GM12878 (cell line): ENCODE measurements around the gene SPDYE8. TPM values are rescaled to one million over a fixed set of nuclear protein-coding genes. Genes with fewer than 3 reads are reported as not detected.

Experiments
- polyA plus RNA-seq, 11 experiments: library from polyadenylated mRNA; depleted of rRNA in 4 of 11; unstranded in 6 of 11; stranded (reverse) in 5 of 11; fragments of >200 nt; fragmentation: Nextera tagmentation in 4 of 11; fragmentation: Illumina TruSeq in 1 of 11; extraction: Ambion mirVana in 4 of 11; extraction: Trizol in 1 of 11; gene quantifications; 1 replicate in 1 of 11; 2 replicates in 10 of 11; pipeline versions ENCODE4 v1.2.1 to v1.2.3, GENCODE V29; 2011 to 2016; ENCODE audit warnings: inconsistent platforms in 2 of 11, missing spikeins in 2 of 11, low read depth in 1 of 11
- small RNA-seq: library from RNA; depleted of rRNA; stranded (forward); fragments of <200 nt; gene quantifications from one replicate; pipeline ENCODE3, GENCODE V24; 2014
- total RNA-seq, 4 experiments: library from RNA; depleted of rRNA in 3 of 4; stranded (reverse); fragments of >200 nt in 3 of 4; fragmentation: Illumina TruSeq in 1 of 4; extraction: Trizol in 1 of 4; gene quantifications; 2 replicates each; pipeline versions ENCODE4 v1.2.1 to v1.2.3, GENCODE V29; 2013 to 2021

The SPDYE8 gene
- total and polyA plus RNA-seq, 10 of the 15 experiments (the other 5 are each of a cell fraction or from before 2014, with no cell fraction given), result 0.04 to 0.83 (median 0.35) TPM; not detected in 6

Small RNA genes within 50 kb of the gene (small RNA-seq; reads per million reads assigned to genes)
- not detected for gene RF00019

Other genes with a start within 250 kb of the SPDYE8 start
- gene TYW1B, start 201.6 kb downstream of the SPDYE8 start, total RNA-seq (2014; rRNA removed), result 5.1 and 6.0 TPM in 2 replicates
- gene TYW1B, start 201.6 kb downstream of the SPDYE8 start, total RNA-seq (2014; rRNA removed; fragmentation: Illumina TruSeq; extraction: Trizol), result 6.6 and 7.0 TPM in 2 replicates
- 4.3 TPM in 2 replicates for gene TYW1B, start 201.6 kb downstream of the SPDYE8 start, total RNA-seq (2021)
- gene TYW1B, start 201.6 kb downstream of the SPDYE8 start, polyA plus RNA-seq (2011; rRNA removed), result 5.1 and 5.6 TPM in 2 replicates
- gene TYW1B, start 201.6 kb downstream of the SPDYE8 start, polyA plus RNA-seq (2014; fragmentation: Illumina TruSeq; extraction: Trizol), result 5.5 and 5.6 TPM in 2 replicates
- gene TYW1B, start 201.6 kb downstream of the SPDYE8 start, polyA plus RNA-seq (2014; fragmentation: Nextera tagmentation; extraction: Ambion mirVana), result 1 to 10 TPM; 3.5 to 3.7 TPM
- gene TYW1B, start 201.6 kb downstream of the SPDYE8 start, polyA plus RNA-seq (2014; rRNA removed), result 3.7 and 4.0 TPM in 2 replicates
- 1 to 10 TPM; 5.6 to 6.5 TPM for gene TYW1B, start 201.6 kb downstream of the SPDYE8 start, polyA plus RNA-seq (2016; fragmentation: Nextera tagmentation; extraction: Ambion mirVana)
- 5.7 and 7.8 TPM in 2 replicates for gene POM121, start 104.7 kb downstream of the SPDYE8 start, total RNA-seq (2014; rRNA removed)
- 6.2 and 6.9 TPM in 2 replicates for gene POM121, start 104.7 kb downstream of the SPDYE8 start, total RNA-seq (2014; rRNA removed; fragmentation: Illumina TruSeq; extraction: Trizol)
- gene POM121, start 104.7 kb downstream of the SPDYE8 start, total RNA-seq (2021), result 62.7 and 65.7 TPM in 2 replicates
- 4.4 and 6.0 TPM in 2 replicates for gene POM121, start 104.7 kb downstream of the SPDYE8 start, polyA plus RNA-seq (2011; rRNA removed)
- gene POM121, start 104.7 kb downstream of the SPDYE8 start, polyA plus RNA-seq (2014; fragmentation: Illumina TruSeq; extraction: Trizol), result 26.0 and 39.7 TPM in 2 replicates
- gene POM121, start 104.7 kb downstream of the SPDYE8 start, polyA plus RNA-seq (2014; fragmentation: Nextera tagmentation; extraction: Ambion mirVana), result 1 to 10 TPM; 2.4 to 3.7 TPM
- gene POM121, start 104.7 kb downstream of the SPDYE8 start, polyA plus RNA-seq (2014; rRNA removed), result 20.4 and 26.7 TPM in 2 replicates
- gene POM121, start 104.7 kb downstream of the SPDYE8 start, polyA plus RNA-seq (2016; fragmentation: Nextera tagmentation; extraction: Ambion mirVana), result 10 to 100 TPM; 24.7 to 26.4 TPM
- gene TRIM74, start 60.3 kb downstream of the SPDYE8 start, total RNA-seq (2014; rRNA removed), result 0.11 TPM in 1 of 2 replicates, not detected in the other
- gene TRIM74, start 60.3 kb downstream of the SPDYE8 start, total RNA-seq (2014; rRNA removed; fragmentation: Illumina TruSeq; extraction: Trizol), result not detected in 2 replicates
- gene TRIM74, start 60.3 kb downstream of the SPDYE8 start, total RNA-seq (2021), result 0.31 TPM in 1 of 2 replicates, not detected in the other
- 0.10 and 0.24 TPM in 2 replicates for gene TRIM74, start 60.3 kb downstream of the SPDYE8 start, polyA plus RNA-seq (2011; rRNA removed)
- gene TRIM74, start 60.3 kb downstream of the SPDYE8 start, polyA plus RNA-seq (2014; fragmentation: Illumina TruSeq; extraction: Trizol), result not detected in 2 replicates
- not detected for gene TRIM74, start 60.3 kb downstream of the SPDYE8 start, polyA plus RNA-seq (2014; fragmentation: Nextera tagmentation; extraction: Ambion mirVana)
- 0.19 TPM in 1 of 2 replicates, not detected in the other for gene TRIM74, start 60.3 kb downstream of the SPDYE8 start, polyA plus RNA-seq (2014; rRNA removed)
- gene TRIM74, start 60.3 kb downstream of the SPDYE8 start, polyA plus RNA-seq (2016; fragmentation: Nextera tagmentation; extraction: Ambion mirVana), result under 1 TPM; 0.11 to 0.48 TPM
- gene SPDYE11, start 28.1 kb upstream of the SPDYE8 start, total RNA-seq (2014; rRNA removed), result not detected in 2 replicates
- gene SPDYE11, start 28.1 kb upstream of the SPDYE8 start, total RNA-seq (2014; rRNA removed; fragmentation: Illumina TruSeq; extraction: Trizol), result not detected in 2 replicates
- gene SPDYE11, start 28.1 kb upstream of the SPDYE8 start, total RNA-seq (2021), result not detected in 2 replicates
- gene SPDYE11, start 28.1 kb upstream of the SPDYE8 start, polyA plus RNA-seq (2011; rRNA removed), result not detected in 2 replicates
- gene SPDYE11, start 28.1 kb upstream of the SPDYE8 start, polyA plus RNA-seq (2014; fragmentation: Illumina TruSeq; extraction: Trizol), result not detected in 2 replicates
- under 1 TPM; 0.09 to 0.61 TPM for gene SPDYE11, start 28.1 kb upstream of the SPDYE8 start, polyA plus RNA-seq (2014; fragmentation: Nextera tagmentation; extraction: Ambion mirVana)
- gene SPDYE11, start 28.1 kb upstream of the SPDYE8 start, polyA plus RNA-seq (2014; rRNA removed), result 0.04 TPM in 1 of 2 replicates, not detected in the other
- 1 to 10 TPM; 1.8 TPM for gene SPDYE11, start 28.1 kb upstream of the SPDYE8 start, polyA plus RNA-seq (2016; fragmentation: Nextera tagmentation; extraction: Ambion mirVana)
- not detected in 2 replicates for gene SPDYE9, start 56.3 kb upstream of the SPDYE8 start, total RNA-seq (2014; rRNA removed)
- not detected in 2 replicates for gene SPDYE9, start 56.3 kb upstream of the SPDYE8 start, total RNA-seq (2014; rRNA removed; fragmentation: Illumina TruSeq; extraction: Trizol)
- not detected in 2 replicates for gene SPDYE9, start 56.3 kb upstream of the SPDYE8 start, total RNA-seq (2021)
- gene SPDYE9, start 56.3 kb upstream of the SPDYE8 start, polyA plus RNA-seq (2011; rRNA removed), result not detected in 2 replicates
- not detected in 2 replicates for gene SPDYE9, start 56.3 kb upstream of the SPDYE8 start, polyA plus RNA-seq (2014; fragmentation: Illumina TruSeq; extraction: Trizol)
- gene SPDYE9, start 56.3 kb upstream of the SPDYE8 start, polyA plus RNA-seq (2014; fragmentation: Nextera tagmentation; extraction: Ambion mirVana), result under 1 TPM; 0.09 to 0.61 TPM
- gene SPDYE9, start 56.3 kb upstream of the SPDYE8 start, polyA plus RNA-seq (2014; rRNA removed), result 0.04 TPM in 1 of 2 replicates, not detected in the other
- gene SPDYE9, start 56.3 kb upstream of the SPDYE8 start, polyA plus RNA-seq (2016; fragmentation: Nextera tagmentation; extraction: Ambion mirVana), result 1 to 10 TPM; 1.7 to 1.8 TPM